ENCODE data around the gene SPATS2. TPM values are rescaled to one million over a fixed set of nuclear protein-coding genes. Genes with fewer than 3 reads are reported as not detected.

SPATS2 gene
- total and polyA plus RNA-seq, 4 donors, result 21.8 to 44.6 (median 38.1) TPM

DNA sequence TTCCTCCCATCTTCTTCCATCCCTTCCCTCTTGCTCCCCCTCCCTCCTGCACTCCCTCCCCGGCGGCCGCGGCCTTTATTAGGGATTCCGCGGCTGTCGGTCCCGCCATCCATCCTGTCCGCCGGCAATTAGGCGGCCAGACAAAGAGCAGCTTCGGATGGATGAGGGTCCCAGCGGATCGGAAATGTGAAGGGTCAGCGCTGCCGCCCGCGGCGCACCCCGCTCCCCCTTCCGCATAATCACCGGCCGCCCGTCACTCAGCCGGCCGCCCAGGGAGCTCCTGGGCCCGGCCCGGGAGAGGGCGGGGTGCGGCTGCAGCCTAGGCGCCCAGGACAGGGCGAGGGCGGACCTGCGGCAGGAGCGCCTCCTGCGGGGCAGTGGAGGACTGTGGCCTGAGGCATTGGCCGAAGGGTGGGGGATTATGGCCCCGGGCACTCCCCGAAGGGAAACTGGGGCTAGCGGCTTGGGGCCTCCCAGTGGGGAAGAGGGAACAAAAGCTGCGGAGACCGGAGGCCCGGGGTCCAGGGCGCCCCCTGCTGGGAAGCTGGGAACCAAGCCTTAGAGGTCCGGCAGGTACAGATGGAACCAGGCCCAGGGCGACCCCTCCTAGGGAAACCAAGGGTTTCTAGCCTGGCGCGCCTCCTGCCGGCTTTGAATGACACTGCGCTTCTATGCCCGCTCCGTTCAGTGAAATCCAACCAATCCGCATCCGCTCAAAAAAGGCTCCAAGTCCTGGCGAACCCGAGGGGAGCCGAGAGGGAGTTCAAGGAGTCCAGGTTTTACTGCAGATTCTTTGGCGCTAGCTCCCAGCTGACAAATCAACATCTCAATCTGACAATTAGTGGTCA, 25.0 kb upstream of the SPATS2 start:
- Histone ChIP-seq H3K4me1 (ENCODE audit: control insufficient read depth, insufficient read depth, low read length) (peaks cover 93% of the 10 kb centered on the region), H3K27ac (ENCODE audit: low read depth, low read length) (peak overlapping the region; percentile 33), H3K27me3 (ENCODE audit: control insufficient read depth, insufficient read depth, low read length) (peaks cover 96% of the 10 kb centered on the region), H3K4me3 (ENCODE audit: low read depth, low read length) (peak overlapping the region; percentile 31), H3K9me3 (ENCODE audit: control insufficient read depth, insufficient read depth, low read length) (no peaks in the 10 kb centered on the region), H3K36me3 (ENCODE audit: control insufficient read depth, insufficient read depth, low read length) (no peaks in the 10 kb centered on the region)
- DNase-seq (ENCODE audit: low read depth in 4 of 6, low spot score in 6 of 6), result peak in 5 of 6 donors; percentile 61 to 92 (median 76)
- WGBS (ENCODE audit: insufficient coverage), result under 1% methylated on average over 57 of the region's 58 CpGs

DNA sequence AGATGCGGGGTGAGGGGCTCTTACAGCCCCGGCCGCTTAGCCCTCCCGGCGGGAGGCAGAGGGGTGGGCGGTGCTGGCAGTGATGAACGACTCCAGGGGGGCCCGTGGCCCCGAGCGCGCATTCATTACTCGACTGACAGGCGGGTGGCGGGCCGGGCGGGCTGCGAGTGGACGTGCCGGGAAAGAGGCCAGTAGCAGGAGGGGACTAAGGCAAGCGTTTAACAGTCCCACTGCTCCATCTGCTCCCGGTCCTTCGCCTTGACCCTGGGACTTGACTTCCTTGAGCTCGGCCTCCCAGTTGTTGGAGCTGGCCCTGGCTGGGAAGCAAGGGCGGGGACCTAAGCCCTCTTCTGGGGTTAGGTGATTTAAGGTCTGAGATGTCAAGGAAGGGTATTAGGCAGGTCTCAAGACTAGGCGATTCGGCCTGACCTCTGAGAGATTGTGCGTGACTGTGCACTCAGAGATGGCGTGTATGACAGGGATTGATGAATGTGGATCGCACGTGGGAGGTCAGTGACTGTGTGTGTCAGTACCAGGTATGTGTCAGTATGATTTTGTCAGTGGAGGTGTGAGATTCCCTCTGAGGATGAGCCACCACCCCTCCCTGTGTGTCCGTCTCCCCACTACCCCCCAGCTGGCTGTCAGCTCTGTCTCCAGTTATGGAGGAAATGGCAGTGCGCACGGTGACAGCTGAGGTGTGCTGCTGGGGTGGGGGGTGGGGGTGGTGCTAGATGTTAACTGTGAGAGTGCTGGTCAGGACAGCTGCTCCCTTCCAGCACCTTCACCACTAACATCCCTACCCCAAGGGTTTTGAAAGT, 24.1 kb upstream of the SPATS2 start:
- Histone ChIP-seq H3K4me3 (ENCODE audit: low read depth, low read length) (peak overlapping the region; percentile 31), H3K9me3 (ENCODE audit: control insufficient read depth, insufficient read depth, low read length) (no peaks in the 10 kb centered on the region)
- peak in 1 of 6 donors; percentile 72 for DNase-seq (ENCODE audit: low read depth in 4 of 6, low spot score in 6 of 6)

DNA sequence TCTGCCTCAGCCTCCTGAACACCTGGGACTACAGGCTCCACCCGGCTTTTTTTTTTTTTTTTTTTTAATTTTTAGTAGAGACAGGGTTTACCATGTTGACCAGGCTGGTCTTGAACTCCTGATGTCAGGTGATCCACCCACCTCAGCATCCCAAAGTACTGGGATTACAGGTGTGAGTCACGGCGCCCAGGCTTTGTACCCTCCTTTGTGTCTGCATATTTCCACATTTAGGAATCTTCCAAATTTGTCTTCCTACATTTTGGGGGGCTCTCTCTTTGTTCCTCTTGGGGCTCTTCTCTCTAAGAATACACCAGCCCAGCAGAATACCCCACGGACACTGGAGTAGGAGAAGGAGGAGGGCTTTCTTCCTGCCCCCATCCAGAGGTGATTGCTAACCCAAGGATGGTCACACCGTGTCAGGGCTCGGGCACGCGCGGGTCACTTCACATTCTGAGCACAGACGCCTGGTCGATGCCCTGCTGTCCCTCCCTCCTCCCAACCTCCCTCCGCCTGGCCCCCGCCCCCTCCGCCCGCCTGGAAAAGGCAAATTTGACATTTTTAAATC, 22.7 kb upstream of the SPATS2 start:
- WGBS (ENCODE audit: insufficient coverage), result 18% methylated on average over 12 of the region's 15 CpGs
- Histone ChIP-seq H3K27ac (ENCODE audit: low read depth, low read length) (no peak overlapping the region), H3K27me3 (ENCODE audit: control insufficient read depth, insufficient read depth, low read length) (peaks cover 94% of the 10 kb centered on the region), H3K9me3 (ENCODE audit: control insufficient read depth, insufficient read depth, low read length) (no peaks in the 10 kb centered on the region), H3K4me3 (ENCODE audit: low read depth, low read length) (no peak overlapping the region), H3K36me3 (ENCODE audit: control insufficient read depth, insufficient read depth, low read length) (no peaks in the 10 kb centered on the region), H3K4me1 (ENCODE audit: control insufficient read depth, insufficient read depth, low read length) (peaks cover 80% of the 10 kb centered on the region)
- DNase-seq (ENCODE audit: low read depth in 4 of 6, low spot score in 6 of 6), result no peak

More for the DNA sequence above, 24.1 kb upstream of the SPATS2 start:
- peaks cover 96% of the 10 kb centered on the region for H3K27me3 ChIP-seq (ENCODE audit: control insufficient read depth, insufficient read depth, low read length)
- H3K27ac ChIP-seq (ENCODE audit: low read depth, low read length), result peak overlapping the region; percentile 33
- 2% methylated on average over 30 of the region's 33 CpGs for WGBS (ENCODE audit: insufficient coverage)
- H3K4me1 ChIP-seq (ENCODE audit: control insufficient read depth, insufficient read depth, low read length), result peaks cover 93% of the 10 kb centered on the region
- no peaks in the 10 kb centered on the region for H3K36me3 ChIP-seq (ENCODE audit: control insufficient read depth, insufficient read depth, low read length)

DNA sequence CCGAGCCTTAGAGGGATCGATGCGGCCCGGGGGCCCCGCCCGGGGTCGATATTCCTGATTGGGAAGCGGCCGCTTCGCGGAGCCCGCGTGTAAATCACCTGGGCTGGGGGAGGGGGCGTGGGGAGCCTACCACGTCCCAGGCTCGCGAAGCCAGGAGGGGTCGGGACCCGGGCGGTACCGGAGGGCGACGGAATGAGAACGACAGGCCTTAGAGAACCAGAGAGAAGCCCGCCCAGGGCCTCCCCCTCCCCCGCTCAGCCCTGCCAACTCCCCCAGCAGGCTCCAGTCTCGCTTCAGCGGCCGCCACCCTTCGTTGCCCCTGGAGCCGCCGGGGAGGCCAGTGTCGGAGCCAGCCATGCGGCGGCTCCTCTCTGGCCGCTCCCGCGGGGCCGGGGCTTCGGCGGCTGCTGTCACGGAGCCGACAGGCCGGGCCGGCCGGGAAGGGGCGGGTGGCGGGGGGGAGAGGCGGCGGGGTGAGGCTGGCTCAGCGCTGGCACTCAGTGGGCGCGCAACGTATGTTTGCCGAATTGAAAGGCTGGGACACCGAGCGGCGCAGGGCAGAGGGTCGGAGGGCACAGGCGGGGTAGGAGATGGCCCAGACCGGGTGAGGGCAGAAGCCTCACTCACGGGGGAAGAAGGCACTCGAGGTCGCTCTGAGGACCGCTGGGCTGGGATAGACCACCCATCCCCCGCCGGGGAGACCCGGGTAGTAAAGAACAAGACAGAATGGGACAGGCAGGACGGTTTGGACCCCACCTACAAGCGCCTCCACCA, 22.0 kb upstream of the SPATS2 start:
- Histone ChIP-seq H3K4me1 (ENCODE audit: control insufficient read depth, insufficient read depth, low read length) (peaks cover 74% of the 10 kb centered on the region), H3K4me3 (ENCODE audit: low read depth, low read length) (peak overlapping the region; percentile 31), H3K27ac (ENCODE audit: low read depth, low read length) (no peak overlapping the region), H3K27me3 (ENCODE audit: control insufficient read depth, insufficient read depth, low read length) (peaks cover 87% of the 10 kb centered on the region), H3K36me3 (ENCODE audit: control insufficient read depth, insufficient read depth, low read length) (no peaks in the 10 kb centered on the region), H3K9me3 (ENCODE audit: control insufficient read depth, insufficient read depth, low read length) (no peaks in the 10 kb centered on the region)
- peak in 2 of 6 donors; percentile 76 to 77 for DNase-seq (ENCODE audit: low read depth in 4 of 6, low spot score in 6 of 6)
- WGBS (ENCODE audit: insufficient coverage), result under 1% methylated on average over 44 of the region's 70 CpGs

DNA sequence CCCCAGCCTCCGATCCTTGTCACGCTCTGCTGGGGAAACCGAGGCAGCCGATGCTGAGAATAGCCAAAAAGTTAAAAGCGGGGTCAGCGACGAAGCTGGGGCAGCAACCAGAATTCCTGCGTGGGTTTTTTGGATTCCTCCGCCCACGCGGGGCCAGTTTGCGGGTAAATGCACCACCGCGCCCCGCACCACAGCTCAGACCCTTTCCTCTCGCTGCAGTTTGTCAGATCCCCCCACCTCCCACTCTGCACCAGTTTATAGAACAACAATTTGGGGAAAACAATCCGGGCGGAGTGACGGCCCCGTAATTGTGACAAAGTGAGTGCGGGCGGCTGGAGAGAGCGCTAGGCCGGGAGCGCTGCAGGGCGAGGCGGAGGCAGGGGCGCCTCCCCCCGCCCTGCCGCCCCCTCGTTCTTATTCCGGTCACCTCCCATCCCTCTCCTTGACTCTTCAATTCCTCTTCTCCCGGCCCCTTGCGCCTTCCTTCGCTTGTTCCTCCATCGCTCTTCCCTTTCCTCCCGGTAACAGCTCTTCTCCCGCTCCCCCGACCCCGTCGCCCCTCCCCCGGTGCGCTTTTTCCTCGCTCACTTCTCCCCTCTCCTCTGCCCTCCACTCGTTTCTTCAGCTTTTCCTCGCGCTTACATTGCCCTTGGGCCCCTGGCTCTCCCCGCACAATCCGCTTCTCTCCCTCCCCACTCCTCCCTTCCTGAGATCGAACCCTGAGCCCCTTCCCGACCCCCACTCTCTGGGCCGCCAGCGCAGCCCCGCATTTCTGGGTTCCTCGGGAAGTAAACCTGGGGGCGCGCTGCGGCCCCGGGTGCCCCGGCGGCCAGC, 21.2 kb upstream of the SPATS2 start:
- peaks cover 80% of the 10 kb centered on the region for H3K27me3 ChIP-seq (ENCODE audit: control insufficient read depth, insufficient read depth, low read length)
- 1% methylated on average over 60 of the region's 61 CpGs for WGBS (ENCODE audit: insufficient coverage)
- H3K9me3 ChIP-seq (ENCODE audit: control insufficient read depth, insufficient read depth, low read length), result no peaks in the 10 kb centered on the region
- H3K4me3 ChIP-seq (ENCODE audit: low read depth, low read length), result peak overlapping the region; percentile 31
- DNase-seq (ENCODE audit: low read depth in 4 of 6, low spot score in 6 of 6), result peak in 2 of 6 donors; percentile 25 to 34
- H3K27ac ChIP-seq (ENCODE audit: low read depth, low read length), result no peak overlapping the region
- H3K36me3 ChIP-seq (ENCODE audit: control insufficient read depth, insufficient read depth, low read length), result no peaks in the 10 kb centered on the region
- peaks cover 69% of the 10 kb centered on the region for H3K4me1 ChIP-seq (ENCODE audit: control insufficient read depth, insufficient read depth, low read length)

DNA sequence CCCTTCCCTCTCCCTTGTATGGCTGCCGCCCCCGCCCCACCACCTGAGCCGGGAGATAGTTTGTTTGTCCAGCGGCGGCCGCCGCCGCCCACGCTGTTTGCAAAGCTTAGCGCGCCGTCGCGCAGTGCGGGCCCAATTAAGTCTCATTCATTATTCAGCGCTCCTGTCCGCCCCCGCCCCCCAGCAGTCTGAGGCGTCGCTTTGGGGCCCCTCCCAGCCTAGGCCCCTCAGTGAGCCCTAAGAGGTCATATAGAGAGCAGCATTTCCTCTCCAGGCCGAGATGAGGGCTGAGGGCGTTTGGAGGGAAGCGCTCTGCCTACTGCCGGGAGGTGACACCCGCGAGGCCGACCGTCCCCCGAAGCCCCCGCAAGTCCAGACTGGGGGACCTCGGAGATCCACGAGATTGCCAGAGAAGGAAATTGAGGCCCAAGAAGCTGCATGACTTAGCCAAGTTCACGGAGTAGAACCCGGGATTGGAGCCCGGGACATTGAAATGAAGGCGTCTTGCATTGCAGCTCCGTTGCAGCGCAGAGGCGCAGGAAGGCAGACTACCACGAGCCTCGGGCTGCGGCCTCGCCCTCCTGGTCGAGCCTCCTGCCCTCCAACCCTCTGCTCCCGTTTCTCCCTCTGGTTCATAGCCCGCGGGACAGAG, 20.5 kb upstream of the SPATS2 start, which contains the start of gene DNAJC22:
Gene DNAJC22 (plus strand): TSS at position 230 of the 652 bp plus-strand sequence. CDS start 1,985 bp downstream, outside the sequence.
- H3K36me3 ChIP-seq (ENCODE audit: control insufficient read depth, insufficient read depth, low read length), result no peaks in the 10 kb centered on the region
- WGBS (ENCODE audit: insufficient coverage), result 7% methylated on average over 42 of the region's 47 CpGs
- peaks cover 73% of the 10 kb centered on the region for H3K27me3 ChIP-seq (ENCODE audit: control insufficient read depth, insufficient read depth, low read length)
- no peaks in the 10 kb centered on the region for H3K9me3 ChIP-seq (ENCODE audit: control insufficient read depth, insufficient read depth, low read length)
- H3K27ac ChIP-seq (ENCODE audit: low read depth, low read length), result no peak within 1 kb of the TSS
- peak within 1 kb of the TSS; percentile 38 for H3K4me3 ChIP-seq (ENCODE audit: low read depth, low read length)
- peak in 2 of 6 donors; percentile 19 to 32 for DNase-seq (ENCODE audit: low read depth in 4 of 6, low spot score in 6 of 6)
- H3K4me1 ChIP-seq (ENCODE audit: control insufficient read depth, insufficient read depth, low read length), result peaks cover 62% of the 10 kb centered on the region

DNA sequence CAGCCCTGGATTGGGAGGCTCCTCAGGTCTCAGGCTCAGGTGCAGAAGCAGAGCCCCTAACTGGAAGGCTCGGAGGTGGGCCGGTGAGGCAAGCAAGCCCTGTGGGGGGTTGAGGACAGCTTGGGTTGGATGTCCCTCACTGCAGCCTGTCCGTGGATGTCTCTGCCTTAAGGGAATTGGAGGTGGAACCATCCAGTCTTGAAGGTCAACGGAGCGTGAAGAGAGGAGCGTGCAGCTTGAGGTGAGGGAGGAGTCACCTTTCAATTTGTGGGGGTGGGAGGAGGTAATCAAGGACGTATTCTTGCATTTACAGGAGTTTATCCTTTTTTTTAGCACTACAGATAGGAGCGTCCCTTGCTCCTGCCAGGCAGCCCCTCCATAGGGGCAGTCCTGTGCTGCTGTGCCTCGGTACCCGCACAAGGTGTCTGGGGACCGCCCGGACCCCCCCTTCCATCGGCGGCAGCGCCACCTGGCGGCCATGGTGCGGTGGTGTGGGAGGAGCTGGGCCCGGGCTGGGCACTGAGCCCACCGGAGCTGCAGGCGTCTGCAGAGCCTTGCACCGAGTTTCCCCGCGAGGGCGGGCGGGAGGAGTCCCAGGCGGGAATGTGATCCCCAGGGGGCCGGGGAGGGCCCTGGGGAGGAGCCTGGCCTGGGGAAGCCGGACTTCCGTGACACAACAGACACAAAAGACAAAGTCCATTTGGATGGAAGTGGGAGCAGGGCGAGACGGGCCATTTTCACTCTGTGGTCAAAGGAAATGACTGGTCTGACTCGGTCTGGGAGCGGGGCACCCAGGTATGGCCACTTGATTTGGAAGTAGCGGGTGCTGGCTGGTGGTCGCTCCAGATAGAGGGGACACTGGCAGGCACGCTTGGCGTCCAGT, 19.7 kb upstream of the SPATS2 start:
- H3K27me3 ChIP-seq (ENCODE audit: control insufficient read depth, insufficient read depth, low read length), result peaks cover 67% of the 10 kb centered on the region
- 8% methylated on average over 33 of the region's 37 CpGs for WGBS (ENCODE audit: insufficient coverage)
- no peaks in the 10 kb centered on the region for H3K36me3 ChIP-seq (ENCODE audit: control insufficient read depth, insufficient read depth, low read length)
- H3K27ac ChIP-seq (ENCODE audit: low read depth, low read length), result no peak overlapping the region
- DNase-seq (ENCODE audit: low read depth in 4 of 6, low spot score in 6 of 6), result peak in 3 of 6 donors; percentile 61 to 90 (median 81)
- H3K4me1 ChIP-seq (ENCODE audit: control insufficient read depth, insufficient read depth, low read length), result peaks cover 54% of the 10 kb centered on the region
- H3K9me3 ChIP-seq (ENCODE audit: control insufficient read depth, insufficient read depth, low read length), result no peaks in the 10 kb centered on the region
- H3K4me3 ChIP-seq (ENCODE audit: low read depth, low read length), result peak overlapping the region; percentile 38
